GM23338 (cell line): ENCODE data around the gene RTN4RL1. TPM values are rescaled to one million over a fixed set of nuclear protein-coding genes. Genes with fewer than 3 reads are reported as not detected.

Source experiments
- ATAC-seq: fragments of 200-7000 bp; cut with Tn5 transposase; 3 replicates; pipeline ENCODE4 v1.9.1; 2020
- DNase-seq: peaks from one replicate; pipeline ENCODE4 v3.0.0-alpha.2; 2015; ENCODE audit warnings: low spot score
- H2AFZ ChIP-seq: fragments of 200-600 bp; sonication (generic); 2 replicates; pipeline ENCODE4 v1.8.0; 2016; ENCODE audit warnings: antibody characterized with exemption, mild to moderate bottlenecking, moderate library complexity
- H3F3A ChIP-seq: fragments of 200-600 bp; sonication (generic); replicated peaks from 2 replicates; pipeline ENCODE4 v1.8.0; 2017; ENCODE audit warnings: antibody characterized with exemption, mixed run types, low read depth
- H3K27ac ChIP-seq: fragments of 200-600 bp; sonication (generic); 2 replicates; pipeline ENCODE4 v1.6.1; 2016; ENCODE audit warnings: low read depth
- H3K27me3 ChIP-seq: fragments of 200-600 bp; sonication (generic); 2 replicates; pipeline ENCODE4 v1.8.0; 2016; ENCODE audit warnings: mild to moderate bottlenecking, mixed run types, moderate library complexity; ENCODE audit not compliant: insufficient read depth
- H3K36me3 ChIP-seq: fragments of 200-600 bp; sonication (generic); 2 replicates; pipeline ENCODE4 v1.8.0; 2016; ENCODE audit warnings: mild to moderate bottlenecking; ENCODE audit not compliant: insufficient read depth
- H3K4me1 ChIP-seq: fragments of 200-600 bp; sonication (generic); 2 replicates; pipeline ENCODE4 v1.8.0; 2016; ENCODE audit warnings: mild to moderate bottlenecking, moderate library complexity; ENCODE audit not compliant: insufficient read depth
- H3K4me2 ChIP-seq: fragments of 200-600 bp; sonication (generic); 2 replicates; pipeline ENCODE4 v1.7.1; 2017; ENCODE audit warnings: mixed run types
- H3K4me3 ChIP-seq: fragments of 200-600 bp; sonication (generic); 2 replicates; pipeline ENCODE4 v1.6.1; 2016; ENCODE audit warnings: mixed run types
- H3K79me2 ChIP-seq: fragments of 200-600 bp; sonication (generic); replicated peaks from 2 replicates; pipeline ENCODE4 v1.8.0; 2017; ENCODE audit warnings: mild to moderate bottlenecking; ENCODE audit not compliant: insufficient read depth
- H3K9me2 ChIP-seq: fragments of 200-600 bp; sonication (generic); 2 replicates; pipeline ENCODE4 v1.8.0; 2017; ENCODE audit not compliant: insufficient read depth
- H4K20me1 ChIP-seq: fragments of 200-600 bp; sonication (generic); replicated peaks from 2 replicates; pipeline ENCODE4 v1.8.0; 2017; ENCODE audit warnings: mild to moderate bottlenecking; ENCODE audit not compliant: insufficient read depth
- H3K27ac Mint-ChIP-seq: 2 replicates; pipeline ENCODE4 v1.8.0; 2020; ENCODE audit warnings: inconsistent platforms, mild to moderate bottlenecking, moderate library complexity, mixed read lengths
- H3K27me3 Mint-ChIP-seq: 3 replicates; pipeline ENCODE4 v1.8.0; 2022; ENCODE audit warnings: low read depth, mild to moderate bottlenecking, moderate library complexity, mixed read lengths, inconsistent platforms; ENCODE audit not compliant: insufficient read depth, poor library complexity
- H3K36me3 Mint-ChIP-seq: 3 replicates; pipeline ENCODE4 v1.8.0; 2021; ENCODE audit warnings: low read depth, mild to moderate bottlenecking, inconsistent platforms, moderate library complexity, mixed read lengths
- H3K4me1 Mint-ChIP-seq: 3 replicates; pipeline ENCODE4 v1.8.0; 2020; ENCODE audit warnings: mild to moderate bottlenecking, inconsistent platforms, mixed read lengths
- H3K4me3 Mint-ChIP-seq: 3 replicates; pipeline ENCODE4 v1.8.0; 2021; ENCODE audit warnings: moderate library complexity, mild to moderate bottlenecking, inconsistent platforms, mixed read lengths
- H3K9me3 Mint-ChIP-seq: 3 replicates; pipeline ENCODE4 v1.8.0; 2020; ENCODE audit warnings: moderate library complexity, mild to moderate bottlenecking, inconsistent platforms, mixed read lengths
- CREB1 ChIP-seq: fragments of 250-450 bp; sonication (Bioruptor Pico); IDR thresholded peaks from 2 replicates; pipeline ENCODE4 v1.5.0; 2020; ENCODE audit warnings: low read depth, mild to moderate bottlenecking, moderate library complexity
- EZH2 ChIP-seq: fragments of 200-600 bp; sonication (generic); IDR thresholded peaks from one replicate; pipeline ENCODE4 v1.8.0; 2017; ENCODE audit warnings: antibody characterized with exemption, mild to moderate bottlenecking, low read depth; ENCODE audit not compliant: unreplicated experiment
- EZH2phosphoT487 ChIP-seq: fragments of 200-600 bp; sonication (generic); IDR thresholded peaks from one replicate; pipeline ENCODE4 v1.8.1; 2018; ENCODE audit warnings: antibody characterized with exemption; ENCODE audit not compliant: unreplicated experiment
- JUNB ChIP-seq: IDR thresholded peaks from one replicate; pipeline ENCODE4 v1.6.1; 2016; ENCODE audit warnings: antibody characterized with exemption; ENCODE audit not compliant: unreplicated experiment
- NANOG ChIP-seq: IDR thresholded peaks from 2 replicates; pipeline ENCODE4 v1.6.1; 2016; ENCODE audit warnings: antibody characterized with exemption, borderline replicate concordance
- POLR2AphosphoS5 ChIP-seq: IDR thresholded peaks from 2 replicates; pipeline ENCODE4 v1.6.1; 2016; ENCODE audit warnings: antibody characterized with exemption, low read depth
- STAT1 ChIP-seq: IDR thresholded peaks from one replicate; pipeline ENCODE4 v1.6.1; 2016; ENCODE audit warnings: antibody characterized with exemption; ENCODE audit not compliant: unreplicated experiment
- ZNF114 ChIP-seq: fragments of 250-450 bp; sonication (Bioruptor Pico); IDR thresholded peaks from 2 replicates; pipeline ENCODE4 v1.5.0; 2020; ENCODE audit warnings: mild to moderate bottlenecking, moderate library complexity
- ZNF331 ChIP-seq: fragments of 250-450 bp; sonication (Bioruptor Pico); IDR thresholded peaks from 2 replicates; pipeline ENCODE4 v1.5.0; 2020; ENCODE audit warnings: low read depth, mild to moderate bottlenecking, moderate library complexity
- polyA plus RNA-seq: library from polyadenylated mRNA; unstranded; fragments of >200 nt; fragmentation: Nextera tagmentation; extraction: Ambion mirVana; gene quantifications from 2 replicates; pipeline ENCODE4 v1.2.1, GENCODE V29; 2016
- total RNA-seq: library from RNA; depleted of rRNA; stranded (reverse); fragments of >200 nt; shearing (Covaris generic); gene quantifications from 2 replicates; pipeline ENCODE4 v1.2.3, GENCODE V29; 2014
- TF ChIP-seq, protein P1 (sequence below), 2 experiments: fragments of 200-600 bp in 1 of 2; sonication (generic) in 1 of 2; conservative IDR thresholded peaks; 2 replicates each; pipeline versions ENCODE4 v1.5.1 to v1.6.1; 2016 to 2017; ENCODE audit warnings: antibody characterized with exemption in 2 of 2, low read depth in 2 of 2, mild to moderate bottlenecking in 2 of 2, moderate library complexity in 1 of 2
- TF ChIP-seq, protein P2 (sequence below): IDR thresholded peaks from one replicate; pipeline ENCODE4 v1.6.1; 2018; ENCODE audit warnings: antibody characterized with exemption; ENCODE audit not compliant: unreplicated experiment
- TF ChIP-seq, protein P3 (sequence below): IDR thresholded peaks from 2 replicates; pipeline ENCODE4 v1.6.1; 2016; ENCODE audit warnings: antibody characterized with exemption

RTN4RL1 gene
- total and polyA plus RNA-seq, 2 experiments from 2014 or later: 0.17 TPM; not detected in 1

DNA sequence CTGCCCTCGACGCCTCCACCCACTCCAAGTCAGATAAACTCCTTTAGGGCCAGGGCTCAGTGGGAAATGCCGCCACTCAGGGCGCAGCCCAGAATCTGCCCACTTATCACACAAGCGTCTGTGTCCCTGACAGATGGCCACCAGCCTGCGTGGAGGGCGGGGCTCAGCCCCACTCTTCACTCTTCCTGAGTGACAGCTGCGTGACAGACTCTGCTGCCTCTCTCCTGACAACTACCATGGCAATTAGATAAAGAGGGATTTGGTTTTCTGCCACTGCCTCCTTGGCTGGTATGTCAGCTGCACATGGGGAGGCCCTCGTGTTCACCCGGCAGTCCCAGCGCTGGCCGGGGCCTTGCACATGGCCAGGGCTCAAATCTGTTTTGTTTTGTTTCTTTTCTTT, 96.2 kb downstream of the RTN4RL1 start:
- no peaks in the 10 kb centered on the region for H3K36me3 ChIP-seq
- no peaks in the 10 kb centered on the region for H3K27me3 ChIP-seq
- H3K79me2 ChIP-seq: no peaks in the 10 kb centered on the region
- H3K4me1 ChIP-seq: no peaks in the 10 kb centered on the region
- H4K20me1 ChIP-seq: no peaks in the 10 kb centered on the region
- no peak overlapping the region for H3K4me3 ChIP-seq
- H3K27ac ChIP-seq: no peak overlapping the region
- Mint-ChIP-seq H3K4me1 (0 out of 3 replicates have a peak, but pooled peaks cover 4% of the 10 kb centered on the region), H3K27ac (no peak overlapping the region), H3K9me3 (no peaks in the 10 kb centered on the region), H3K4me3 (no peak overlapping the region), H3K27me3 (peaks cover 12% of the 10 kb centered on the region), H3K36me3 (no peaks in the 10 kb centered on the region)
- no peaks in the 10 kb centered on the region for H3K9me2 ChIP-seq
- TF ChIP-seq STAT1 (no peak), ZNF331 (CRISPR knock-in tag) (no peak)
- TF ChIP-seq, protein P1, sequence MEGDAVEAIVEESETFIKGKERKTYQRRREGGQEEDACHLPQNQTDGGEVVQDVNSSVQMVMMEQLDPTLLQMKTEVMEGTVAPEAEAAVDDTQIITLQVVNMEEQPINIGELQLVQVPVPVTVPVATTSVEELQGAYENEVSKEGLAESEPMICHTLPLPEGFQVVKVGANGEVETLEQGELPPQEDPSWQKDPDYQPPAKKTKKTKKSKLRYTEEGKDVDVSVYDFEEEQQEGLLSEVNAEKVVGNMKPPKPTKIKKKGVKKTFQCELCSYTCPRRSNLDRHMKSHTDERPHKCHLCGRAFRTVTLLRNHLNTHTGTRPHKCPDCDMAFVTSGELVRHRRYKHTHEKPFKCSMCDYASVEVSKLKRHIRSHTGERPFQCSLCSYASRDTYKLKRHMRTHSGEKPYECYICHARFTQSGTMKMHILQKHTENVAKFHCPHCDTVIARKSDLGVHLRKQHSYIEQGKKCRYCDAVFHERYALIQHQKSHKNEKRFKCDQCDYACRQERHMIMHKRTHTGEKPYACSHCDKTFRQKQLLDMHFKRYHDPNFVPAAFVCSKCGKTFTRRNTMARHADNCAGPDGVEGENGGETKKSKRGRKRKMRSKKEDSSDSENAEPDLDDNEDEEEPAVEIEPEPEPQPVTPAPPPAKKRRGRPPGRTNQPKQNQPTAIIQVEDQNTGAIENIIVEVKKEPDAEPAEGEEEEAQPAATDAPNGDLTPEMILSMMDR (conservative IDR thresholded peaks at IDR 0.05; ENCODE audit: low read depth in 2 of 2): no peak
- no peak for DNase-seq
- H3F3A ChIP-seq: no peaks in the 10 kb centered on the region
- no peak overlapping the region for H3K4me2 ChIP-seq
- H2AFZ ChIP-seq: no peak overlapping the region
- no peak for ATAC-seq

DNA sequence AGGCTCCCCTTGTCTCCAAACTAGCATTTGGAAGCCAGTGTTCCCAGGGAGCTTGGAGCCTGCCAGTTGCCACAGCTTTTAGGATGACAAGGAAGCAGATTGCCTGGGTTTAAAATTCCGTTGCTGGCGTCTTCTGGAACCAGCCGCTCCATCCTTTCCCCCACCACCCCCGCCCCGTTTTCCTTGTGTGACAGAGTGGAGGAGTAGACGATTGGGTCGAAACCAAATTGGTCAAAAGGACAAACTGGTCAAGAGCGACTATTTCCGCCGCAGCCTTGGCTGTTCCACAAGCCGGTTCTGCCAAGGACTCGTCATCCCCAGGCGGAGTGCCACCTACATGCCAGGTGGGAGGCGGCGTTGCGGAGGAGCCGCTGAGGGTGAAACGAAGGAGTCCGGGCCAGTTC, 104.2 kb downstream of the RTN4RL1 start:
- peaks cover 1% of the 10 kb centered on the region; the same call in 1 of the 3 replicates for H3K4me1 Mint-ChIP-seq
- H3K9me2 ChIP-seq: no peaks in the 10 kb centered on the region
- no peaks in the 10 kb centered on the region for H3K4me1 ChIP-seq
- H3K36me3 ChIP-seq: no peaks in the 10 kb centered on the region
- no peak overlapping the region for H3K27ac ChIP-seq
- H3K4me3 Mint-ChIP-seq: no peak overlapping the region
- no peak overlapping the region for H3K27ac Mint-ChIP-seq
- no peak overlapping the region for H3K4me2 ChIP-seq
- H3K4me3 ChIP-seq: no peak overlapping the region
- H3K79me2 ChIP-seq: no peaks in the 10 kb centered on the region
- H4K20me1 ChIP-seq: 0 out of 2 replicates have a peak, but pooled peaks cover 4% of the 10 kb centered on the region
- H3K27me3 Mint-ChIP-seq: peaks cover 6% of the 10 kb centered on the region
- H2AFZ ChIP-seq: no peak overlapping the region
- peaks cover 4% of the 10 kb centered on the region; the same call in 1 of the 2 replicates for H3K27me3 ChIP-seq
- H3K36me3 Mint-ChIP-seq: no peaks in the 10 kb centered on the region
- H3F3A ChIP-seq: no peaks in the 10 kb centered on the region
- DNase-seq (no peak), ATAC-seq (no peak)
- no peaks in the 10 kb centered on the region for H3K9me3 Mint-ChIP-seq
- TF ChIP-seq, protein P2, sequence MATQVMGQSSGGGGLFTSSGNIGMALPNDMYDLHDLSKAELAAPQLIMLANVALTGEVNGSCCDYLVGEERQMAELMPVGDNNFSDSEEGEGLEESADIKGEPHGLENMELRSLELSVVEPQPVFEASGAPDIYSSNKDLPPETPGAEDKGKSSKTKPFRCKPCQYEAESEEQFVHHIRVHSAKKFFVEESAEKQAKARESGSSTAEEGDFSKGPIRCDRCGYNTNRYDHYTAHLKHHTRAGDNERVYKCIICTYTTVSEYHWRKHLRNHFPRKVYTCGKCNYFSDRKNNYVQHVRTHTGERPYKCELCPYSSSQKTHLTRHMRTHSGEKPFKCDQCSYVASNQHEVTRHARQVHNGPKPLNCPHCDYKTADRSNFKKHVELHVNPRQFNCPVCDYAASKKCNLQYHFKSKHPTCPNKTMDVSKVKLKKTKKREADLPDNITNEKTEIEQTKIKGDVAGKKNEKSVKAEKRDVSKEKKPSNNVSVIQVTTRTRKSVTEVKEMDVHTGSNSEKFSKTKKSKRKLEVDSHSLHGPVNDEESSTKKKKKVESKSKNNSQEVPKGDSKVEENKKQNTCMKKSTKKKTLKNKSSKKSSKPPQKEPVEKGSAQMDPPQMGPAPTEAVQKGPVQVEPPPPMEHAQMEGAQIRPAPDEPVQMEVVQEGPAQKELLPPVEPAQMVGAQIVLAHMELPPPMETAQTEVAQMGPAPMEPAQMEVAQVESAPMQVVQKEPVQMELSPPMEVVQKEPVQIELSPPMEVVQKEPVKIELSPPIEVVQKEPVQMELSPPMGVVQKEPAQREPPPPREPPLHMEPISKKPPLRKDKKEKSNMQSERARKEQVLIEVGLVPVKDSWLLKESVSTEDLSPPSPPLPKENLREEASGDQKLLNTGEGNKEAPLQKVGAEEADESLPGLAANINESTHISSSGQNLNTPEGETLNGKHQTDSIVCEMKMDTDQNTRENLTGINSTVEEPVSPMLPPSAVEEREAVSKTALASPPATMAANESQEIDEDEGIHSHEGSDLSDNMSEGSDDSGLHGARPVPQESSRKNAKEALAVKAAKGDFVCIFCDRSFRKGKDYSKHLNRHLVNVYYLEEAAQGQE: no peak
- TF ChIP-seq, protein P1 (conservative IDR thresholded peaks at IDR 0.05; ENCODE audit: low read depth in 2 of 2): no peak
- TF ChIP-seq CREB1 (CRISPR knock-in tag) (no peak), NANOG (no peak), POLR2AphosphoS5 (no peak), STAT1 (no peak), JUNB (no peak), ZNF331 (CRISPR knock-in tag) (no peak), ZNF114 (CRISPR knock-in tag) (no peak), EZH2 (no peak), EZH2phosphoT487 (no peak)
- TF ChIP-seq, protein P3, sequence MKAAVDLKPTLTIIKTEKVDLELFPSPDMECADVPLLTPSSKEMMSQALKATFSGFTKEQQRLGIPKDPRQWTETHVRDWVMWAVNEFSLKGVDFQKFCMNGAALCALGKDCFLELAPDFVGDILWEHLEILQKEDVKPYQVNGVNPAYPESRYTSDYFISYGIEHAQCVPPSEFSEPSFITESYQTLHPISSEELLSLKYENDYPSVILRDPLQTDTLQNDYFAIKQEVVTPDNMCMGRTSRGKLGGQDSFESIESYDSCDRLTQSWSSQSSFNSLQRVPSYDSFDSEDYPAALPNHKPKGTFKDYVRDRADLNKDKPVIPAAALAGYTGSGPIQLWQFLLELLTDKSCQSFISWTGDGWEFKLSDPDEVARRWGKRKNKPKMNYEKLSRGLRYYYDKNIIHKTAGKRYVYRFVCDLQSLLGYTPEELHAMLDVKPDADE: no peak
